Measurements from ENCODE around the gene TRPM5.
A peak's percentile ranks its signal among the peaks of the same experiment; 100 is the strongest.

The TRPM5 gene

GRCh38 chr11:2419638-2420501 is 24.4 kb downstream of the TRPM5 start:
- Histone ChIP-seq H3K27me3 (ENCODE audit: insufficient read depth, low read depth, severe bottlenecking) (peaks cover 44% of the 10 kb centered on the region), H3K4me3 (ENCODE audit: low read depth, low read length) (no peak overlapping the region), H3K27ac (no peak overlapping the region), H3K9me3 (ENCODE audit: severe bottlenecking) (no peaks in the 10 kb centered on the region), H3K36me3 (no peaks in the 10 kb centered on the region)
- peak; percentile 67 for DNase-seq
- TF ChIP-seq CTCF (IDR thresholded peaks at IDR 0.05; ENCODE audit: low read depth, low read length), result peak; percentile 85

- H3K27ac ChIP-seq, result no peak overlapping the region
- peaks cover 34% of the 10 kb centered on the region for H3K27me3 ChIP-seq (ENCODE audit: insufficient read depth, low read depth, severe bottlenecking)
- no peaks in the 10 kb centered on the region for H3K36me3 ChIP-seq
- no peaks in the 10 kb centered on the region for H3K9me3 ChIP-seq (ENCODE audit: severe bottlenecking)
- no peak for TF ChIP-seq CTCF (IDR thresholded peaks at IDR 0.05; ENCODE audit: low read depth, low read length)
- no peak for DNase-seq
- H3K4me3 ChIP-seq (ENCODE audit: low read depth, low read length), result no peak overlapping the region
Measured at GRCh38 chr11:2418693-2419360, 25.5 kb downstream of the TRPM5 start.

- TF ChIP-seq CTCF (IDR thresholded peaks at IDR 0.05; ENCODE audit: low read depth, low read length), result no peak
- Histone ChIP-seq H3K36me3 (no peaks in the 10 kb centered on the region), H3K27ac (no peak overlapping the region), H3K27me3 (ENCODE audit: insufficient read depth, low read depth, severe bottlenecking) (peaks cover 26% of the 10 kb centered on the region), H3K4me3 (ENCODE audit: low read depth, low read length) (no peak overlapping the region), H3K9me3 (ENCODE audit: severe bottlenecking) (no peaks in the 10 kb centered on the region)
- DNase-seq, result no peak
Measured at GRCh38 chr11:2417856-2418692, 26.2 kb downstream of the TRPM5 start.

GRCh38 chr11:2416765-2417164 is 27.5 kb downstream of the TRPM5 start:
- DNase-seq, result no peak
- TF ChIP-seq CTCF (IDR thresholded peaks at IDR 0.05; ENCODE audit: low read depth, low read length), result no peak
- H3K9me3 ChIP-seq (ENCODE audit: severe bottlenecking), result no peaks in the 10 kb centered on the region
- no peak overlapping the region for H3K27ac ChIP-seq
- peaks cover 15% of the 10 kb centered on the region for H3K27me3 ChIP-seq (ENCODE audit: insufficient read depth, low read depth, severe bottlenecking)
- H3K36me3 ChIP-seq, result no peaks in the 10 kb centered on the region
- H3K4me3 ChIP-seq (ENCODE audit: low read depth, low read length), result no peak overlapping the region

GRCh38 chr11:2415601-2416380 is 28.5 kb downstream of the TRPM5 start:
- DNase-seq, result no peak
- H3K27ac ChIP-seq, result no peak overlapping the region
- peak; percentile 16; the same call in 1 of the 2 replicates for TF ChIP-seq CTCF (IDR thresholded peaks at IDR 0.05; ENCODE audit: low read depth, low read length)
- H3K9me3 ChIP-seq (ENCODE audit: severe bottlenecking), result no peaks in the 10 kb centered on the region
- peaks cover 5% of the 10 kb centered on the region for H3K27me3 ChIP-seq (ENCODE audit: insufficient read depth, low read depth, severe bottlenecking)
- H3K4me3 ChIP-seq (ENCODE audit: low read depth, low read length), result no peak overlapping the region
- H3K36me3 ChIP-seq, result no peaks in the 10 kb centered on the region
